Stimulated activated CD8-positive, alpha-beta memory T cell treated with anti-CD3 and anti-CD28 coated beads, Interleukin-12 subunit alpha, Interleukin-12 subunit beta, amount 100 ng/mL, for 1 hour (primary cell): Measurements from ENCODE around the gene DOC2B.
"Not testable (repeated sequence)": the region's sequence is repeated elsewhere in the genome, so short reads cannot be mapped to it uniquely, and the experiment has no call there.

ENCODE experiments used
- DNase-seq: peaks from one replicate; pipeline ENCODE4 v3.0.0-alpha.2; 2020; ENCODE audit warnings: low read depth

Gene DOC2B

DNA sequence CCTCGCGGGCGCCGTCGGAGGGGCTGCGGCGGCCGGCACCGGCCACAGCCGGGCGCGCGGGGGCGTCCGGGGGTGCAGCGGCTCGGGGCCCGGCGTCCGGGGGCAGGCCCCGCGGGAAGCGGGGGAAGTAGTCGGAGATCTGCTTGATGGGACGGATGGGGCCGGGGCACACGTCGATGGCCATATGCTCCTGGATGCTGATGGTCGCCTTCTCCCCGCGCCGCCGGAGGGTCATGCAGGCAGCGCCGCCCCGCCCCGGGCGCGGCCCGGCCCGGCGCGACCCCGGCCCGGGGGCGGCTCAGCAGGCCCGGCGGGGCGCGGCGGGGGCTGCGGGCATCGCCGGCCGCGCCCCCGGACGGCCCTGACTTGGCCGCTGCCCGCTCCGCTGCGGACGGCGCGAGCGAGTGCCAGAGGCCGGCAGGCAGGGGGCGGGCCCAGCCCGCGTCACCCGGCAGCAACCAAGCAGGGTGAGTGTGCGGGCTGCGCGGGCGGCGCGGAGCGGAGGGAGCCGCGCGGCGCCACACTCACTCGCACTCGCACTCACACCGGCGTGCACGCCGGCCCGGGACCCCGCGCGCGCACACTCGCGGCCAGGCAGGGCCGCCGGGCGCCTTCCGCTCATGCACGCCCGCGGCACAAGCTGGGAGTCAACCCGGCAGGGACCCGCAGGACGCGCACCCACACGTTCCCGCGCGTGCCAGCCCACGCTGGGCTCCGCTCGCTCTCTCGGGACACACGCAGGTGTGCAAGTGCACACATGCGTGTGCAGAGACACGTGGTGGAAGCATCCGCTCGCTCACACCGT is at the start of gene DOC2B:
Gene DOC2B (minus strand): TSS at position 406 of the 805 bp plus-strand sequence. CDS start 171 bp downstream, at position 235.
- no peak for DNase-seq

DNA sequence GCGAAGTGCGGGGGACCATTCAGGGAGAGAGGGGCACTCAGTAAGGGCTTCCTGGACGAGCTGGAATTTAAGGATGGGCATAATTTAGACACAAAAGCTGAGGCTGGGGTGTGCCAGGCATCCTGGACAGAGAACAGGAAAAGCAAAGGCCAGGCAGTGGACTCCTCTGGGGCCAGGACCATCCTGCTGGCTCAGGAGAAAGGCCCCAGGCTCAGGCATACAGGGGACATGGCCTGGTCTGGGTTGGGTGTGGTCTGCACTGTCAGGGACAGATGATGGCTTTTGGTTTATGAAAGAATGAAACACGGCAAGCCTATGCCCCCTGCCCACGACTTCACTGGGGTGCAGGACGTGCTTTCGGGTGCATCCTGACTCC is 48.9 kb upstream of the DOC2B start:
- DNase-seq, result no peak

DNA sequence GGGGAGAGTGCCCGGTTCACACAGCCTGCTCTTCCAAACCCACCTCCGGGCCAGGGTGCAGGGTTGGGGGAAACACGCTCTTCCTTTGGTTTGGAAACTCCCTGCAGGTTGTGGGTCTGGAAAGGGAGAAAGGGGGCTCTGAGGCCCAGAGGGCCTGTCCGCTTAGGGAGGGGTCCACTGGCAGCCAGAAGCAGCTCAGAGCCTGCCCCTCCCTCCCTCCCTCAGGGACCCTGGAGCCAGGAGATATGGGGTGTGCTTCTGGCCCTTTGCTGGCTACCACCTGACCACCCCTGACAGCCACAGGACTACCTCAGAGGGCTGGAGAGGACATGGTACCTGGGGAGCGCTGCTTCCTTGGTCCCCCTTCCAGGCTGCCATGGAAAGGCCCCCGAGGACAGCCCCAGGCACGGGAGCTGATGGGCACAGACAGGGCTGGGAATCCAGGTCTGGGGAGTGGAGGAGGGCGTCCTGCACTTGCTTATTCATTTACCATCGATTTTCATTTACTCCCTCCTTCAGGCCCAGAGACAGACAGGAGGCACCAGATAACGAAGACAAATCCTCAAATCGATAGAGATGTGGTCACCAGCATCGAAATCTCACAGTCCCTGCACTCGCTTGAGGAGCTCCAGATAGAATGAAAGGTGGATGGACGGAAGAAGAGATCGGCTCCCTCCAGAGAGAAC is 48.4 kb upstream of the DOC2B start:
- no peak for DNase-seq

DNA sequence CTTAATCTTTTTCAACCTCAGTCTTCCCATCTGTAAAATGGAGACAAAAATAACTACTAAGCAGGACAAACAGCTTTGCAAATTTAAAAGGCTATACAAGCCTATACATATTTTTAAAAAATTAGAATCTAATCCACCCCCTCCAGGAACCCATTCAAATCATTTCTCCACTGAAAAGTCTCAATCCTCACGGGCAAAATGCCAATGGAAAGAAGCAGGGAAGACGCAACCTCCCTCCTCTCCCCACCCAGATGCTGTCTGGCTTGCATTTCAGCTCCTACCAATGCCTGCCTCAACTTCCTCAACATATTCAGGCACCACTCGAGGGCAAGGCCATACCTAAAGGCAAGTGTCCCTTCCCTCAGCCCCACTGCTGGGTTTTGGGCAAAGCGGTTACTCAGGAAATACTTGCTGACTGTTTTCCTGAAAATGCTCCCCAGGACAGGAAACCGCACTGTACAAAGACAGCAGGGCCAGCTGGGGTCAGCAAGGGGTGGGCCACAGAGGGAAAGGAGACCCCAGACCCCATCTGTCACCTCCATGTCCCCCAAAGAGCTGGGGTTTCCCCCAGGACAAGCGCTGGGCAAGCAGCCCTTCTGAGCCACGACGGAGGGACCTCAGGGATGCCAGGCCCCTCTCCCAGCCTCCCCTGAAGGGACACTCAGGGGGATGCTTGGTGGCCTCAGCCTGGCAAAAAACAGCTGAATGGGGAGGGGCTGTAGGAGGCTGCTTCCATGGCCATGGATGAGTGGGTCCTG is 47.7 kb upstream of the DOC2B start:
- no peak for DNase-seq

DNA sequence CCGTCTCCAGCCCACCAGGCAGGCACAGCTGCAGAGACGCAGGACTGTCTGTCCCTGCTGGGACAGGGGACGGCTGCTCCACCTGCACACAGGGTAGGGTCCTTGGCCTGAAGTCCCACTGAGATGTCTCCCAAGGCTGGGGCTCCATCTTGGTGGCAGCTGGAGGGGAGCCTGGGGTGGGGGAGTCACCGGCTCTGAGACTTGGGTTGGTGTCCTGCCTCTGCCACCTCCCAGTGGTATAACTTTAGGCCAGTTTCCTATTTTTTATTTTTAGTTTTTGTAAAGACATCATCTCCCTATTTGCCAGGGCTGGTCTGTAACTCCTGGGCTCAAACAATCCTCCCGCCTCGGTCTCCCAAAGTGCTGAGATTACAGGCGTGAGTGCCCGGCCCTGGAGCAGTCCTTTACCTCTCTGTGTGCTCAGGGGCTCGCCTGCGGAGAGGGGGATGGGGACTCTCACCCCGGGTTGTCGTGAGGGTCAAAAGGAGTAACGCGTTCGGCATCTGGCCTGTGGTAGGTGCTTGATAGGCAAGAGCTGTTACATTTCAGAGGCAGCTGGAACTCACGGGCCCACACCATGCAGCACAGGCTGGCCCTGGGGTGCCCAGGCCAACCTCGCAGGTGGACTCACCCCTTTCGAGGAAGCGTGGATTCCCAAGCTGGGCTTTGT is 46.6 kb upstream of the DOC2B start:
- no peak for DNase-seq

DNA sequence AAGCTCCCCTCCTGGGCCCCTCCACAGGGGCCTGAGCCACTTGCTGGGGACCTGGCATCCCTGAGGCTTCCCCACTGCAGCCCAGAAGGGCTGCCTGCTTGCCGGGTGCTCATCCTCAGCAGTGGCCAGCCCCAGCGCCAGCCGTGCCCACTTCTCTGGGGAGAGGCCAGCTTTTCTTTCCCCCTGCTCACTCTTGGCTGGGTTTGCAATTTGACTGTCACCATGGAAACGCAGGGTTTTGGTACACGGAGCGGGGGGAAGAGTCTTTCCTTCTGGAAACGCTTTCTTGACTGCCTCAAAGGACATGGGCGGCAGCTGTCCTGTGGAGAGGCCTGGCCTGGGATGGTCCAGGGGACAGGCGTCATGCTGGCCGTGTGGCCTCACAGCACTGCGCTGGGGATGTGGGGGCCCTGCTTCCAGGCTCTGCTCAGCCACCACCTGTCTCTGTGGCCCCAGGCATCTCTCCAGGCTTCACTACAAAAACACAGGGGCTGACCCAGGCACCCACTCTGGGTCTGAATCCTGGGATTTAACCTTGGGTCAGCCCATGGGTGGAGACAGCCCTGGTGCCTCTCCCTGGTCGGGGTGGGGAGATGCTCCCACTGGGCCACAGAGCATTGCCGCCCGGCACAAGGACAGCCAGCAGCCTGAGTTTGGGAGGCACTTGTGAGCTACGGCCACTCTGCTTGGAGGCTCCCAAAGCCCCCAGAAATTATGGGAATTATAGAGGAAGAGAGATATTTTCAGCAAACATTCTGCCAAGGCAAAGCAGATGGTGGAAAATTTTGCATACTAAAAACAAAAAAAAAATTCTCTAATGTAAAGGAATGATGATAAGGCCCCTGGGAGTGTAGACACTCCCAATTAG is 45.9 kb upstream of the DOC2B start:
- DNase-seq, result no peak

DNA sequence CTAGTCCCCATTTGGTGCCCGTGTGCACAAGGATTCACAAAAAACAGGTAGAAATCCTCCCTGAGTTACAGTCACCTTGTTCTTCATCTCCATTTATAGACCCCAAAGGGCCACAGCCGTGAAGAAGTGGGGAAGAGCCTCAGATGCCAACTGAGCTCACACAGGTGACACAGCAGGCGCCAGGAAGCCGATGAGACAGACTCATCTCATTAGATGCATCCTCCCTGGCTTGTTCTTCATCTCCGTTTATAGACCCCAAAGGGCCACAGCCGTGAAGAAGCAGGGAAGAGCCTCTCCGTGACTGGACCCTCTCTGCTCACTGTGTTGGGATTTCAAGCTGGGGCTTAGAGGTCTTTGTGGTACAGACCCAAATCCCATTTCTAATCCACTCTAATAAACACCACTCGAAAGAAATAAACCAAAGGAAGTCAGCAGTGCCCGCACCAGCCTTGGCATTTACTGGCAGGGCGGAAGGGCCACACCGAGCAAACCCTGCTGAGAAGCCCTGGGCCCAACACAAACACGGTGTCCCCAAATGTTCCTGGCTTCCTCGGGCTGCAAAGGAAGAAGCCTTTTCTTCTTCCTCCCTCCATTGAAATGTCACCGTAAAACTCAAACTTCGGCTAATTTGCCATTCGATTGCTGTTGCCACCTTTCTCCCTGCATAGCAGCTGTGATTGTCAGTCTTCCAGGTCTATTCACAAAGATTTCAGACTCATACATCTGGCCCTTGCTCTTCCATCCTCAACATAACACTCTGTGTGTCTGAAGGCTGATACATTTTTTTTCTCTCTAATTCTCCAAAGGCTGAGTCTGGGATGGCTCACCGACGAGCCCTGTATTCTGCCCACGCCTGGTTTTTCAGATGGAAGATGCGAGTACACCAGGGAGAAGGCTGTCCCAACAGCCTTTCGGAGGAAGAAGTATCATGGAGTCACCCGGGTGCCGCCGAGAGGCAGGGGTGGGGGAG is 44.9 kb upstream of the DOC2B start:
- DNase-seq, result no peak

DNA sequence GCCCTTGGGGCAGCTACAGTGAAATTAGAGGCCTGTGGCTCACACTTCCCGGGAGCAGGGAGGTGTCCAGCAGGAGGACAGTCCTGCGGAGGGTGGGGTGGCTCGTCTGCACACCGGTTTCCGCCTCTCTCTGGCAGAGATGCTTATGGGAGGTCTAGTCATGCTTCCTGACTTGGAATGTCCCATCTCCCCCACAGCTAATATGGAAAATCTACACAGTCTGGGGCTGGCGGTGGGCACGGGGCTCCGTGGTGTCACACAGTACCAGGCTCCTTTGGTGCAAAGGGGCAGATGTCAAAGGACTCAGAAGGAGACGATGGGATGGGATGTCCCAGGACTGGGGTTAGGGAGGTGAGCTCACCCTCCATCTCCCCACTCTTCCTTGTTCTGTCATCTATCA is 44.1 kb upstream of the DOC2B start:
- DNase-seq, result no peak

DNA sequence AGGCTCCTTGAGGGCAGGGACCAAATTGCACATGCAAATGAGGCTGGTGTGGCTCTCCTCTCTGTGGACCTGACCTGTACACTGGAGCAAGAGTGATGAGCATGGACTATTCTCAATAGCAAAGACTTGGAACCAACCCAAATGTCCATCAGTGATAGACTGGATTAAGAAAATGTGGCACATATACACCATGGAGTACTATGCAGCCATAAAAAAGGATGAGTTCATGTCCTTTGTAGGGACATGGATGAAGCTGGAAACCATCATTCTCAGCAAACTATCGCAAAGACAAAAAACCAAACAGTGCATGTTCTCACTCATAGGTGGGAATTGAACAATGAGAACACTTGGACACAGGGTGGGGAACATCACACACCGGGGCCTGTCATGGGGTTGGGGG is 43.1 kb upstream of the DOC2B start:
- DNase-seq, result not testable (repeated sequence)

DNA sequence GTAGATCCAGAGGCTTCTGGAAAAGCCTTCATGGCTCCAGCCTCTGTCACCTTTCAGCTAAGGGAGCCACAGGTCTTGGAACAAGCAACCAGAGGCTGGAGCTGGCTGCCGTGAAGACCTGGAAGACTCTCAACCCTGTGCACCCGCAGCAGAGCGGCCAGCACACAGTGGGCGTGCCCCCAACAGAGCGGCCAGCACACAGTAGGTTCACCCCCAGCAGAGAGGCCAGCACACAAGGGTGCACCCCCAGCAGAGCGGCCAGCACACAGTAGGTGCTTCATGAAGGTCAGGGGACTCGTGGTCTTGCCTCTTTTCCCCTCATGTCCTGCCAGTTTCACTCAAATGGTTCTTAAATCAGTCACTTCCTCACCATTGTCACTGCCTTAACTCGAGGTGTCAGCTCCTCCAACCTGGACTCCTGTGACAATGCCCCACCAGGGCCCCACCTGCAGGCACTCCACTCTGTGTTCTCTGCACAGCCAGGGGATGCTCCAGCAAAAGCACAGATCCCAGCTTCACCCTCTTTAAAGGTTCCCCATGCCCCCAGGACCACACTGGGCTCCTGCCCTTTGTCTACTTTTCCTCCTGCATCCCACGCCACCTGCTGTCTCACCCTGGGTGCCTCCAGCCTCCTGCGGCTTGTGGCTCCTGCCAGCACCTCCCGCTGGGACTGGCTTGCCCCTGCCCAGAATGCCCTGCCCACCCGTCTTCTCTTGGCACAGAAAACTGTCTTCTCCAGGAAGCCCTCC is 42.4 kb upstream of the DOC2B start:
- DNase-seq, result no peak

DNA sequence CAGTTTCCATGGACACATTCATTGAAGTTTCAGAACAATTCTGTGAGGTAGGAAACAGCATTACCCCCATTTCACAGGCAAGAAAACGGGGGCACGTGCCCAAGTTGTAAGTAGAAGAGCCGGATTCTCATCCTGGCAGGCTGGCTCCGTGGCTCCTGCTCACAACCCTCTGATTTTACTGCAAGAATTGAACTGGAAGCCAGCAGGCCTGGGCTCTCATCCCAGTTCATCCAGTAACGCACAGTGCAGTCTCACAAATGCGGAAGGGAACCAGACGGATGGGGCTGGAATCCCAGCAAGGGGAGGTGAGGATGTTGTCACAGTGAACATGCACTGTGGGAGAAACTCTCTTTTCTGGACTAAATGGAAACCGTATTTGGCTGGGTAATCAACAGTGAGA is 40.7 kb upstream of the DOC2B start:
- DNase-seq, result no peak

DNA sequence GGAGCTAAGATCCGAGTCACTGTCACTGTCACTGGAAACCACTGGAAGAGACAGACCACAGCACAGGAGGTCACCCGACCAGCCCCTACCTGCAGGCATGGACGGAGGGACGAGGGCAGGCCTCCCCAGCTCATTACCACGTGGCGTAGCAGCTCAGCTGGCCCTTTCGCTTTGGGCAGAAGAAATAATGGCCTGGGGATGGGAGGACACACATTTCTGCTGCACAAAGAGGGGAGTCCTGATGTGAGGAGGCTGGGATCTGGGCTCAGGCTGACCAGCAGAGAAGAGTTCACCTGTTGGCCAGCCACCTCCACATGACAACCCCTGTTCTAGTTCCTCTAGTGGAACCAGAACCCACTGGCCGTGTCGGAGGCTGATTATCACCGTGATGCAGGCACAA is 38.2 kb upstream of the DOC2B start:
- DNase-seq, result no peak

DNA sequence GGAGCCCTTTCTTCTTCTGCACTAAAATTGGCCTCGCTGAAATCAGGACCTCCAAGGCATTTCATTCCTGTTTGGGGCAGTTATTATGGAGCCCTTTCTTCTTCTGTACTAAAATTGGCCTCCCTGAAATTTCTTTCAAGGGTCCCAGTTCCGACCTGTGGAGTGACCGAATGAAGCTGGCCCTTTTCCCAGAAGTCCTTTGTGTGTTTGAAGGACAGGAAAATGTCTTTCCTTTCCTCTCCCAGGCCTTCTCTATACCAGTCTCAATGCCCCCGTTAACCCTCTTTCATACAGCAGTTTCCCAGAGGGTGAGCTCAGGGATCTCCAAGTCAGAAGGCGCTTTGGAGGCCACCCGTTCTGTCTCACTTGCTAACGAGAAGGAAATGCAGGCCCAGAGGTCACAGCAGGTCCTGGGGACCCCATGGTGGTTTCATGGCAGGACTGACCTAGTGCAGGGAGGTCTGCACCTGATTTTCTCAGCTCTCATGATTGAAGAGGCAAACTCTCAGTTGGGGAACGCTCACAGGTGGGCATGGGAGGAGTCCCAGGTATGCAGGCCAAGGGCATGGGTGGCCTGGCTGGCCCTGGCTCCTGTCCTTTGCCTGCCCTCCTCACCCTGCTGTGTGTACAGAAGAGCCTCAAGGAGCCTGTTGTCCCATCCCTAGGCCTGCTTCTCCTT is 37.1 kb upstream of the DOC2B start:
- DNase-seq, result no peak

DNA sequence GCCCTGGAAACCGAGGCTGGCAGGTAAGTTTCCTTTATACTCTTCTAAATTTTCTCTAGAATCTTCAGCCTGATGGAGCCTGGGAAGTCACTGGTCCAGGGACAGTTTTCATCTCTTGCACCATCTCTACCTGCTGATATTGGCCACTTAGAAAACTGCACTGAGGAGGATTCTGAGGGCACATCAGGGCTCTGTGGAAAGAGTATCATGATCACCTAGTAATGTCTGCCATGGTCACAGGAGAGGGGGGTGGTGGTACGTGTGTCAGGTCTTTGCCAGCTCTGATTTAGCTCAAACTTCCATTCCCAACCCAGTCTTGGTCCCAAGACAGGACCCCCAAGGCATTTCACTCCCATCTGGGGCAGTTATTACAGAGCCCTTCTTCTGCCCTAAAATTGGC is 35.2 kb upstream of the DOC2B start:
- no peak for DNase-seq

DNA sequence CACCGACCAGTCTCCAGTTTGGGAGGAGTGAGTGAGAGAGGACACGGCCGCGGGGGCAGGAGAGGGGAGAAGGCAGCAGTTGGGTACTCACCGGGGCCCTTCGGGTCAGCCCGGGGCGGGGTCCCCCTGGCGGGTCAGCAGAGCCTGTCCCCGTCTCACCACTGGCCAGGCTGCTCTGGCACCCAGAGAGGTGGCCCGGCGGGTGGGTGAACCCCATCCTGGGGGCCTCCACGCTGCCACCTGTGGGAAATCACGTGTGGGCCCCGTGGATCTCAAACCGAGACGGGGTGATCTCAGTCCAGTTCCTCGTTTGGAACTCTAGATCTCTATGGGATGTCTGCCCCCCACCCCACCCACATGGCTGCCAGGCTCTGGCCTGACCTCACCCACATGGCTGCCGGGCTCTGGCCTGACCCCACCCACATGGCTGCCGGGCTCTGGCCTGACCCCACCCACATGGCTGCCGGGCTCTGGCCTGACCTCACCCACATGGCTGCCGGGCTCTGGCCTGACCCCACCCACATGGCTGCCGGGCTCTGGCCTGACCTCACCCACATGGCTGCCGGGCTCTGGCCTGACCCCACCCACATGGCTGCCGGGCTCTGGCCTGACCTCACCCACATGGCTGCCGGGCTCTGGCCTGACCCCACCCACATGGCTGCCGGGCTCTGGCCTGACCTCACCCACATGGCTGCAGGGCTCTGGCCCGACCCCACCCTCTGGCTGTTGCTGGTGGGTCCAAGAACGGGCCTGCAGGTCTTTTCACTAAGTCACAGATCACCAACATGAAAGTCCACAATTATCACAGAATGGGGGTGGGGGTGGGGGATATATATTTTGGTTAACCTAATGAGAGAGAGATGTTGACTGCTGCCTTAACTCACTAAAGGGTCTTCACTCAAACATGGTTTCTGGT is 34.4 kb upstream of the DOC2B start:
- DNase-seq, result not testable (repeated sequence)

DNA sequence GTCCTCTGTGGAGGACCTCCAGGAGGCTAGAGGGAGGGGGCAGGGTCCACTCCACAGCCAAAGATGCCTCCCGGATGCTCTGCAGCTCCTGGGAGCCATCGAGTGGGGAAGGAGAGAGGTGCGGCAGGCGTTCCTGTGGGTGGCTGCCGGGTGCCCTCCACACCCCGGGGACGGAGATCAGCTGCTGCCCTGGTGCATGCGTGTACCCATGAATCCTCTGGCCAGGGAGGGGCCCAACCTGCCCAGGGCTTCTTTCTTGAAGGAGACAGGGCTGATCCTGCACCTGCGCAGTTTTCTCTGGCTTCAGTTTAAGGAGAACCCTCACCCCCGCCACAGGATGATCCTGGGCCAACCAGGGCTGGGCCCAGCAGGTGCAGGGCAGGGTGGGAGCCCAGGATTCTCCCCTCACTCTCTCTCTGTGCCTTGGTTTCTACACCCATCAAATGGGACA is 33.5 kb upstream of the DOC2B start:
- DNase-seq, result no peak

DNA sequence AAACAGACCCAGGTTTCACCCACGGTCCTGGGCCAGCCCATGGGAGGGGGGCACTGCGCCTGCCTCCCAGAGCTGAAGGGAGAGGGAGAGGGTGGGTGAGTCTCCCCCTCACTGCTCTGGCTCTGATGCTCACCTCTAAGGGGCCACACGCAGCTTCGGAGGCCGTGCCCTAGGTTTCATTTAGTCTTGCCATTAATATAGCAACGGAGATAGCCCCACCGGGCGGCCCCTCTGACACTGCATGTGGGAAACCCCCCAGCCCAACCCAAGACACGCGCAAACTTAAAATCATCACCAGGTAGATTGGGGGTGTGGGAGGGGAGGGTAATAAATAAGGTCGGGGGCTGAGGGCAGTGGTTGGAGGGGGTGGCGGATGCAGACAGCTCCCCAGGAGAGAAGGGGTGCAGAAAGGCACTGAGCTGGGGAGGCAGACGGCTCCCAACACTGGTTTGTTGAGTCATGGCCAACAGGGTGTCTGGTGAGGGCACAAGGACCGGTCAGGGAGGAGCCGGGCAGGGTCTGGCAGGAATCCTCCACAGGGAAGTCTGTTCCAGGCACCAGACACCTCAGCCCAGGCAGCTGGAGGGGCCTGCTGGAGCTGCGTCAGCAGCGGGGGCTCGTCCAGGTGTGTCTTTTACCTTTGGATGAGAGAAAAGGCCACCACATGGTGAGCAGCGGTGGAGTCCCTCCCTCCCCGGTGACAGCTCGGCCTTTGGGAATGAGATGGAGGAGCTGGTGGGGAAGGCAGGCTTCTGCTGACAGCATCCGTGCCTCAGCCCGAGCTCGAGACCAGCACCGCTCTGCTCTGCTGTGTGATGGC is 32.0 kb upstream of the DOC2B start:
- no peak for DNase-seq
